HG02938 (cell line): ENCODE measurements around the gene TIGD2.

Source experiments
- ATAC-seq: cut with Tn5 transposase; IDR thresholded peaks from one replicate; pipeline ENCODE4 v1.9.1; 2021; ENCODE audit warnings: mild to moderate bottlenecking, moderate library complexity; ENCODE audit not compliant: unreplicated experiment

Gene TIGD2

DNA sequence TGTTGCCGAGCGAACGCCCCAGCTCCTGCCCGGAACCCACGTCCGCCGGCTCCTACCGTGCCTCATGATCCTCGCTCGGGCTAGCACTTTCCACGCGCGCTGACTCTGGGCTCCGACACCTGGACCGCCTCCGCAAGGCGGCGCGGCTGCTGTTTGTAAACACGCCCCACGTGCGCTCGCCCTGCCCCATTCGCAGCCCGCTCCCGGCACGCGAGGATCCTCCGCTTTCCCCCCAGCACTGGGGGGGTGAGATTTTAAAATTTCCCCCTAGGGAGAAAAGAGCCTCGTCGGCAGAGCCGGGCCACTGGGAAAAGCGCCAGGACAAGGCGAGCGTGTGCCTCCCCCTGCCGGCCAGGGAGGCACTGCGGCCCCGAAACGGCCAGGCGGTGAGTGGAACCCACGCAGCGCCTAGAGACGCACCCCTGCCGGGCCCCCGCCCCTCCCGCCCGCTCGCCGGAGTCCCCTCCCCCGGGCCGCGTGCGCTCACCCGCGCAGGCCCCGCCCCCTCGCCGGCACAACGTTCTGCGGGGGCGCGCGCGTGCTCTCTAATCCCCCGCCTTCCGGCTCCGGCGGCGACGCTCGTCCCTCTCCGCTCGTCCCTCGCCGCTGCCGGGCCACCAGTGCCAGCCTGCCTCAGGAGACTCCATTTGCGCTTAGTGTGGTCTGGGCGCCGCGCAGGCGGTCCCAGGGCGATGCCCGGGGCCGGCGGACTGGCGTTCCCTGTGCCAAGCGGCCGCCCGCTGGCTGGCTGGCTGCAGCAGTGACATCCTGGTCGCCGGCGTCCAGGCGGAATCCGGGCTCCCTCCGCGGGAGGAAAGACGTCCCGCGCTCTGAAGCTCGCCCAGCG, at the start of gene TIGD2:
TSS of gene TIGD2 (plus strand) at position 548 of the 847 bp plus-strand sequence. CDS start 1,442 bp downstream, outside the sequence.
- peak; percentile 82 for ATAC-seq

DNA sequence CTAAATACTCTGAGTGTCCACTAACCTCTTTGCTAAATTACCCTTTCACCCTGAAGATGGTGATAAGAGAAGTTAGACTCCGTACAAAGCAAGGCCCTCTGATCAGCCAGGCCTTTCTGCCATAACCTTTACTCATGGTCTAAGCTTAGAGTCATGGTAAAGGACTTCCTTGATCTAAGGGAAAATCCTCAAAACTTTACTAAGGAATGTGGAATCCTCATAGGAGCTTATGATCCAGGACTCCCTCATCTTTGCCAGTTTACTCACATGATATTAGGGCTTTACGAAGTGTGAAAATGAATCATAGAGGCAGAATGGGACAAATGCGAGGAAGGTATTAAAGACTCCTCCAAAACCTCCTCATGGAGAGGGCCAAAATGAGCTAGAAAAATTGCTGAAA, 46.5 kb upstream of the TIGD2 start:
- ATAC-seq: no peak

DNA sequence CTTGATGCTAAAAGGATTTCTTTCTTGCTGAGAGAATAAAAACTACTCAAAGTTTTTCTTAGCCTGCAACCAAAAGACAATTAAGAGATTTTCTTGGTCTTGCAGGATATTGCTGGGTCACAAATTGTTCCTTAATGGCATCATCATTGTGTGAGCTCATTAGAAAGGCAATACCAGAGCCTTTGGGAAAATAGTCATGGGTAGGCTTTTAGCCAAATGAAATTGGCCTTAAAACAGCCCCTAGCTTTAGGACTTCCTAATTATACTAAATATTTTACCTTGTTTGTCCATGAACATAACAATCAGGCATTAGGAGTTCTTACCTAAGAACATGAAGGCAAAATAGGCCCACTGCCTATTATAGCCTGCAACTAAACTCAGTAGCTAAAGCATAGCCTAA, 43.9 kb upstream of the TIGD2 start:
- no peak for ATAC-seq

DNA sequence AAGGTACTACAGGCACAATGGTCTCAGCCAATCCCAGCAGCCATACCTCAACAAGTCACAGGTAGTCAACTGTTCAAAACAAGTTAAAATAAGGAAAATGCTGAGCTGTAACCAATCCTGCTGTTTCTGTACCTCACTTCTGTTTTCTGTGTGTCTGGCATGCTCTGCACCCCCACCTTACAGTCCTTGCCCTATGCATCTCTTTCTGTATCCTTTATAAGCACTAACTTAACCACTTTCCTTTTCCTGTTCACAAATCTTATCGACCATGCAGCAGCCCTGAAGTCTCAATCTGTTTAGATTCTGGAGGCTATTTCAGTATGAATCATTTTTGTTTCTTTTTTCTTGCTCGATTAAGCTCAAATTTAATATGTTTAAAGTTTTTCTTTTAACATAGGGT, 41.9 kb upstream of the TIGD2 start:
- ATAC-seq: peak; percentile 88

DNA sequence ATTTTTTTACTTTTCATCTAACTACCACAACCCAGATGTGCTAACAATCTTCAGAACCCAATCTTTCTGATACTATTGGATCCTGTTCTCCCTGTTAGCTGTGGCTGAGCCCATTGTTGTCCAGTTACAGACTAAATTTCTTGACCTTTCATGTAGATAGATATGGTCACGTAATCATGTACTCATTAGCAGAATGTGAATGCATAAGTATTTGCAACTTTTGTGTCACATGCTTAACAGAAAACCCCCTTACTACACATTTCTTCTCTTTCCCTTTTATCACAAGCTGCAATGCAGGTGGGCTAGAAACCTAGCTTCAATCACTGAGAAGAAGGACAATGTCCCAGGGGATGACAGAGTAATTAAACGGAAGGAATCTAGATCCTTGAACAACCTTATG, 41.3 kb upstream of the TIGD2 start:
- peak; percentile 61 for ATAC-seq

DNA sequence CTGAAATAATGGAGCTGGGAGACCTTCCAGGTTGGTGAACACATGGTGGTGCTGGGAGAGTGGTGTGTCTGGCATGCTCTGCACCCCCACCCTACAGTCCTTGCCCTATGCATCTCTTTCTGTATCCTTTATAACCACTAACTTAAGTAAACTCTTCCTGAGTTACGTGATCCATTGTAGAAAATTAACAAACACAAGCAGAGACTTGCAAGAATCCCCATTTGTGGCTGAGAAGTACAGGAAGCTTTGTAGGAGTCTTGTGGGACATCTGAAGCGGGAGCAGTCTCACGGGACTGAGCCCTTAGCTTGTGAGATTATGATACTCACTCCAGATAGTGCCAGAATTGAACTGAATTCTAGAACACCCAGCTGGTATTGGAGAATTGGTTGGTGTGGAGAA, 40.0 kb upstream of the TIGD2 start:
- ATAC-seq: no peak

DNA sequence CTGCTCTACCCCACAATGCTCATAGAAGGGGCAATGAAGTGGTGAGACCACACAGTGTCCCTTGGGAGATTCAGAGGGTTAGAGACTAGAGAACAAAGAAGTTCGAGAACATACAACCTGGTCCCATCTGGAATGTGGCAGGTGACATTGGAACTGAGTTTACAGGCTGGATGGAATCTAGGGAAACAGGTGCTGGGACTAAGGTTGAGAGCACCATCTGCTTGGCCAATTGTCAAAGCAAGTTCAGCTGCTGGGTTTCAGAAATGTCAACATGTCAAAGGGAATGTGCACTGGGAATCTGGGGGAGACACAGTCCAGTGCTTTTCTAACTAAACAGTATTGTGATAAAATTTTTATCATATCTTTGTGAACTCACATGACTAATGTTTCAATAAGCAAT, 38.4 kb upstream of the TIGD2 start:
- no peak for ATAC-seq

DNA sequence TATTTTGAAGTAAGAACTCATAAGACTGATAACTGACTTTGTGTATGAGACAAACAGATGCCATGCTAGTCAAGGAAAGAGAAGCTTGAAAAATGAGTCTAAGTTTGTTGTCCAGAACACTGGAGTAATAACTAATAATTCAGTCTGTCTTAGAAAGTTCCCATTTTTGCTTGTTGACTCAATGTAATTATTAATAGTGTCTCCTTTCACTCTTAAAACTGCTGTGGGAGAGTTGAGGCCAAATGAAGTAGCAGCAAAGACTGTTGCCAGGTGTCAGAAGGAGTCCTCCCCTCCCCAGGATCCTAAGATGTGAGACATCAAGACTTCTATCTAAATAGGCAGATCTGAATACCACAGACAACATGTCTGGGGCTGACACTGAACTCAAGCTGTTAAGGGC, 33.6 kb upstream of the TIGD2 start:
- no peak for ATAC-seq

DNA sequence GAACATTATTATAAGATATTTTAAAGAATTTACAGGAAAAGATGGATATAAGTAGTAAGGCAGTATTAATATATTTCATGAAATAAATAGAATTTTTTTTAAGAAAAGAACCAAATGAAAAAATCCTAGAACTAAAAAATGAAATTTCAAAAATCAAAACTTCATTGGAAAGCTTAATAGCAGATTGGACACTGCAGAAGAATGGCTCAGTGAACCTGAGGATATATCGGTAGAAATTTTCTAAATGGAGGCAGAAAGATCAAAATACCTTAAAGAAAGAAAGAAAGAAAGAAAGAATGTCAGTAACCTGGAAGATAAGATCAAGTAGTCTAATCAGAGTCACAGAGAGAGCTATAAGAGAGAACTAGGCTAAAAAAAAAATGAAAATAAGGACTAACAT, 33.0 kb upstream of the TIGD2 start:
- no peak for ATAC-seq

DNA sequence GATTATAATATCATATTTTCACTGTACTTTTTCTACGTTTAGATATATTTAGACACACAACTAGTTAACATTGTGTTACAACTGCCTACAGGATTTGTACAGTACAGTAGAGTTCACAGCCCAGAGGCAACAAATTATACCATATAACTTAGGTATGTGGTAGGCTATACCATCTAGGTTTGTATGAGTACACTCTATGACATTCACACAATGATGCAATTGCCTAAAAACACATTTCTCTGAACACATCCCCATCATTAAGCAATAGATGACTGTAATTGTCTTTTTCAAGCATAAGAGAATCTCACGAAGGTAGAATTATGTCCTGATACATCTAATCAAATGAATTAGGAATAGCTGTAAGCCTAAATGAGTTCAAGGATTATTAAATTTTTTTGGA, 12.3 kb upstream of the TIGD2 start:
- no peak for ATAC-seq

DNA sequence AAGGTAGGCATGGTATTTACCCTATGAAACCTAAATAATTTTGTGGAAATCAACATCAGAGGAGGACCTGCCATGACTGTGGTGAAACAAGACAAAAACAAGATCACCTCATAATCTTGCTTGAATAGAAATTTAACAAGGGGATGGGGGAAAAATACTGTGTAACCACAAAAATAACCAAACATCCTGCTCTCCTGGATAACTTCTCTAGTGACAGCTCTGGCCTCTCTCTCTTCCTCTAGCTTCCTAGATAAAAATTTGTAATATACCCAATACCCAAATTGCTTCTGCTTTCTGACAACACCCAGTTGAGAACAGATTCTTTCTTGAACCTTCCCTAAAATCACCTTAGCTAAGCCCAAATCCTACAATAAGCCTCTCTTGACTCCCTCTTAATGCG, 11.9 kb upstream of the TIGD2 start:
- no peak for ATAC-seq

DNA sequence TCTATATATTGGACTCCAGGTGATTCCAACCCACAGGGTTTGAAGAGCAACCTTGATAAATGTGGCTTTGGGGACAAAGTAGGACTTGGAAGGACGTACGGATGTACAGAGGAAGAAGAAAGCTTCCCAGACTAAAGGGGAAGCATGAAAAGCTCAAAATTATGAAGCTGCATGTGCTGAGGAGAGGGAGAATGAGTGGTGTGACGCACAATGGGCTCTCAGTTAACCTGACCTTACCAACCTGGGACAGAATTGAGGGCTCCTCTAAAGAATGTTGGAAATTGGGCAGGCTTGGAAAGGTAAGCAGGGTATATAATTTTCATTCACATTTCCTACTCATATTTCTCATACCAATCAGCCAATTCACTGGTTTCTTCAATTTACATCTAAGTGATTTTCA, 10.5 kb upstream of the TIGD2 start:
- peak; percentile 3 for ATAC-seq

DNA sequence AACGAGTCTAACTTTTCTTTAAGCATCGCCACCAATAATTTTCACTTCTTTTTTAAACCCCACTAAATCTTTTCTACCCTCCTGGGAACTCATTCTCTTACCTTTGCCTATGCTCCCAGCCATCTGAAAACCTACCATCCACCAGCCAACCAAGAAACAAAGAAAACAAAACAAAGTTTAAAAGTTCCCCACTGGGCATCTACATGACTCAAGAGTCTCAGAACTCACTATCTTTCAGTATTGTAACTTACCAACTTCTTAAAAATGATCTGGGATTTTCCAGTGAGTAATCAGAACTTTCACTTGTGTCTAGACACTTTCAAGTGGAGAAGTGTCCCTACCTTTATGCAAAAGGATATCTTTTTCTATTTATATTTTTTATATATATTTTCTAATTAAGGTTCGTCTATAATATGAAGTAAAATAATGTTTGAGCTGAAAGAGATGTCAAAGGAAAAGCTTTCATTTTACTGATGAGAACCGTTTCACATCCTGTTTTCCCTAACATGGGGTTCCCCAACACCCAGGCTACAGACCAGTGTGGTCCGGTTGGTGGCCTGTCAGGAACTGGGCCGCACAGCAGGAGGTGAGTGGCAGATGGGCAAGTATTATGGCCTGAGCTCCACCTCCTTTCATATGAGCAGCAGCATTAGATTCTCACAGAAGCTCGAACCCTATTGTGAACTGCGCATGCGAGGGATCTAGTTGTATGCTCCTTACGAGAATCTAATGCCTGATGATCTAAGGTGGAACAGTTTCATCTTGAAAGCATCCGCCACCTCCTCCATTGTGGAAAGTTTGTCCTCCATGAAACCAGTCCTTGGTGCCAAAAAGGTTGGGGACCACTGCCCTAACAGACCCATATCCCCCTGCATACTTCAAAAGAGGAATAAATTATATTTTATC, 9.8 kb upstream of the TIGD2 start:
- ATAC-seq: peak; percentile 87

DNA sequence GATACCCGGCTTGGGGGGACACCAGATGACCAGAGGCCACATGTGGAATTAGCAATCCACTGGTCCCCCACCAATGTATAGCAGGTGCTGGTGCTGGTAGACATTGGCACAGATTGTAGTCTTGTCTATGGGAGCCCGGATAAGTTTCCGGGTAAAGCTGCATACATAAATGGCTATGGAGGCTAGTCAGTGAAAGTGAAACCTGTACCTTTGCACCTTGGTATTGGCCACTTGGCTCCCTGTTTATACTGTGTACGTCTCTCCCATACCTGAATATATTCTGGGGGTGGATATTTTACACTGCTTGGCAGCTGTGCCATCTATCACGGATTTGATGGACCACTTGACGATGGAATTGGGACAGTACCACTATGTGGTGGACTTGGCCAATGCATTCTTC, 5.6 kb upstream of the TIGD2 start:
- ATAC-seq: no peak

DNA sequence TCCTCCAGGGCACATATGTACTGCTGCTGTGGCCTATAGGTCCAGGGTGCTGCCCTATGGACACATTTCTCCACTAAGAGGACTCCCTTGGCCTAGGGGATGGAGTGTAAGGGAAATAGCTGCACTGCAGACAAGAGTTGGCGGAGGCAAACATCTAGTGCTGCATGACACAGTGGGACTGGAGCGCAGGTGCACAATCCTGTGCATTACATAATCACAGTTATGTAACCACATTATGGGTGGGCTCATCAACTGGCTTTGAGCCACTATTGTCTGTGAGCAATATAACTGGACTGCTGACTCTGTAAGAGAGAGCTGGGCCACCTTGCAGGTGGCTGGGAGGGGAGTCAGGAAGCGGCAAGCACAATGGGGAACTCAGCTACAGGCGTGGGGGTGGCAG, 3.2 kb upstream of the TIGD2 start:
- no peak for ATAC-seq

DNA sequence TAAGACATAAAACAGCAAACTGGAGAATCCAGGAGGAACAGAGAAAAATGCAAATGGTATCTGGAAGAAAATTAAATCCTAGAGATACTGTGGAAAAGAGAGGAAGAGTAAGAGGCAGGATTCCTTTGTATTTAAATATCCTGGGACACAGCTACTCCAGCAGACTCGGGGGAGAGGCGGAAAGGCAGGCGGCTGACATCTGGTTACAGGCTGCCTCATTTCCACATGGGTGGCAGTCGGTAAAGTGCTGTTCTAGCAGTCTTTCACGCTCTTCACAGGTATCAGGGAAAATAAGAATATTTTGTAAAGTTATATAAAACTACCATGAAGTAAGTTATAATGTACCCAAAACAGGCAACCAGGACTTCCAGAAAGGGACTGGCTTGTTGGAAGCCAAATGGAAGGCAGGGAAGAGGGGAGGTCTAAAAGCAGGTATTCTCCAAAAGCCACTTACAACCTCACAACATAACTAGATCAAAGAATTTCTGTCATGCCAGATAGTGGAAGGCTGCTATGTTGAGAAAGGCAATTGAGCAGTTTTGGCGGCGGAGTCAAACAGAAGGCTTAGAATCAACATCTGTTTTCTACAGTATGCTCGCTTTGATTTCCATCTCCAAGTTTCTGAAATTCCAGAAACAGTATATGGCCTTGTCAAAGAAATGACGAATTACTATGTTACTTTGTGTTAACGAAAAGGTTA, 1.3 kb upstream of the TIGD2 start:
- ATAC-seq: no peak

DNA sequence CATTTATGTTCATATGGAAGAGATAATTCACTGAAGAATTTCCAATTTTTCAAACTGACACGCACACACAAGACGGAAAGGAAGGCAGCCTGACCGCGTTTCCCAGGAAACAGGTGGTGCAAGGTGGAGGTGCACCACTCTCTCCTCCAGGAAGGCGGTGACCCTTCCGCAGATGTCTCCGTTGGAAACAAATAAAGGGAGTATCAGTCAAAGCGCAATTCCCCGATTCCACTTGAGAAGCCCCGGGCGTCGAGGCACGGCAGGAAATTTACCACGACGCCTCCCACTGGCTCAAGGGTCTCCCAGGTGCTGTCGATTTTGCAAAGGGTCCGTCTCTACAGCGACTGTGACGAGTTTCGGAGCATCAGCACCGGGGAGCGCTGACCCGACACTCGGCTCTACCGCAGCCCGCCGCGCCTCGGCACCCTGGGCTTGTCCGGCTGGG, 770 bp upstream of the TIGD2 start:
- ATAC-seq: no peak

DNA sequence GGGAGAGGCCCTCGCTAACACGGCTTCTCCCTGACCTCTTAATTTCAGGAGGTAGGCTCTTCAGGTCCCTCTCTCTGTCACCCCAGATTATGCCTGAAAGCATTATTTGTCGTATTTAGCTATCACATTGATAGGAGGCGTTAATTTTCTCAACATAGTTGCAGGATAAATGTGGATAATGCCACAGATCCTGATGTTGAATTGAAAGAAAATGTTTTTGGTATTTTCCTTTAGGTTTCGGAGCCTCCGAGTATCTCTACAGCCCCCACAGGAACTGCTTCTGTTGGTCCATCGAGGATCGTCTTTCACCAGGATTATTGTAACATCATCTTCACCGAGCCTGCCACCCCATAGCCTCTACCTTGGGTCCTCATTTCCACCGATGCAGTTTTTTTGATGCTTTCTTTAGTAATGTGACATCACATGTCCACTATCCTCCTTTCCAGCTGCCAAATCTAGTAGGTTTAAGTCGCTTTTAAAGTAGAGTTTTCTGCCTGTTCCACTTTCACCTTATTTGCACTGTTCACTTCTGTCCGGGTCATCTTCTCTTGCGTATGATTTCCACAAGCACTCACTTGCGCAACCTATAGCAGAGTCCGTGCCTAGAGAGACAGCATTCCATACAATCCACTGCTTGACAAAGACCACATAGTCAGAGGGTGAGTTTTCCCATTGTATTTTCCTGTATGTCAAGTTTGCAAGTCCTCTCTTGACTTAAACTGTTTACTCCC, 665 bp downstream of the TIGD2 start:
- ATAC-seq: no peak

DNA sequence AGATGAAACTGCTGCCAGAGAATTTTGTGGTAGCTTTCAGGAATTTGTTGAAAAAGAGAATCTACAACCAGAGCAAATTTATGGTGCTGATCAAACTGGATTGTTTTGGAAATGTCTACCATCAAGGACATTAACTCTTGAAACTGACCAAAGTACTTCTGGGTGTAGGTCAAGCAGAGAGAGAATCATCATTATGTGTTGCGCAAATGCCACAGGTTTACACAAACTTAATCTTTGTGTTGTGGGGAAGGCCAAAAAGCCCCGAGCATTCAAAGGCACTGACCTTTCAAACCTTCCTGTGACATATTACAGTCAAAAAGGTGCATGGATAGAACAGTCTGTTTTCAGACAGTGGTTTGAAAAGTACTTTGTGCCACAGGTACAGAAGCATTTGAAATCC, 2.1 kb downstream of the TIGD2 start:
- no peak for ATAC-seq

DNA sequence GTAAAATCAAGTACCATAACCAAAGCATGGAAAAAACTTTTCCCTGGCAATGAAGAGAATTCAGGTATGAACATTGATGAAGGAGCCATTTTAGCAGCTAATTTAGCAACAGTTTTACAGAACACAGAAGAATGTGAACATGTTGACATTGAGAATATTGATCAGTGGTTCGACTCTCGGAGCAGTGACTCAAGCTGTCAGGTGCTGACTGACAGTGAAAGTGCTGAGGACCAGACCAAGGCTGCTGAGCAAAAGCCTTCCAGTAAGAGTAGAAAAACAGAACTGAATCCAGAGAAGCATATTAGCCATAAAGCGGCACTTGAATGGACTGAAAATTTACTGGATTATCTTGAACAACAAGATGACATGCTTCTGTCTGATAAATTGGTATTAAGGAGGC, 2.8 kb downstream of the TIGD2 start:
- ATAC-seq: peak; percentile 31

DNA sequence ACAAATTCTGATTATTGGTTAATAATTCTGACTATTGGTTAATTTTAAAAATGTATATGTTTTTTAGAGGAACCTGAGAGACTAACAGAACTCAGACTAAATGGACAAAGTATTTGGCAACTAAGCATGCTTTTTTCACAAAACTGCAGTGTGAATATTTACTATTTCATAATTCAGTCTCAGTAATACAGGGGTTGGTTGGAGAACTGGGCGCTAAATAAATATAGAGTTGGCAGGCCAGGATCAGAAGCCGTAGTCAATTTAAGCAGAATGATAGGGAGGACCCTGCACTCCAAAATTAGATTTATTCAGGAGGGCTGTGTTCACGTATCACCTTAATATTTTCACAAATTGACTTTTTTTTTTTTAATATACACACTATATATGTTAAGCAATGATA, 5.8 kb downstream of the TIGD2 start:
- no peak for ATAC-seq
